HG03521 (cell line): ENCODE data around the gene MUC2.

ENCODE experiments used
- ATAC-seq: cut with Tn5 transposase; IDR thresholded peaks from one replicate; pipeline ENCODE4 v1.9.1; 2021; ENCODE audit warnings: mild to moderate bottlenecking, moderate library complexity; ENCODE audit not compliant: unreplicated experiment

The MUC2 gene

DNA sequence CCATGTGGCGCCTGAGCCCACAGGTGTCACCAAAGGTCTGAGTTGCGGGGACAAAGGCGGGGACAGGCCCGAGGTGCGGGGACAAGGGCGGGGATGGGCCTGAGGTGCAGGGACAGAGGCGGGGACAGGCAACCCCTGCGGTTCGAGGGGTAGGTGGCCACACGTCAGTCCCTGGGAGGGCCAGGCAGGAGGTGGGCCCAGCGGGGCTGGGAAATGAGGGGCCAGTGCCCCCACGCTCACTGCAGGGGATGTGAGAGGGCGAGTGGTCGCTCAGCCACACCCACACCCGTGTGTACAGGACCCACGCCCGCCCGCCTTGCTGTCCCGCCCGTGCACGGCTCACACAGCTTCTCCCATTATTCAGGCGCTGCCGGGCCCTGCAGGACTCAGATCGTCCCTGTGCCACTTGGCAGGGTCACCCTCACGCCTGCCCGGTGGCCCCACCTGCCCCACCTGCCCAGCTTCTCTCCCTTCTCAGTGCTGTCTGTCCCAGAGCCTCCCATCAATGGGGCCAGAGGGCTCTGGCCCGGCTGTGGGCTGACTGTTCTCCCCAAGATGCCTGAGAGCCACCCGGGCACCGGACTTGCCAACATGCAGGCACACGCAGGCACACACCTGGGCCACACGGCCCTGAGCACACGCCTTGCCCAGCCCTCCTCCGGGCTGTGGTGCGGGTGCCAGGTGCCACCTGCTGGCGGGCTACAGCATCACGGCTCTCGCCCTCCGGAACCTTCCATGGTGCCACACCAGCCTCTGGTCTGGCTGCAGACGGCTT, 23.9 kb upstream of the MUC2 start:
- ATAC-seq = no peak

DNA sequence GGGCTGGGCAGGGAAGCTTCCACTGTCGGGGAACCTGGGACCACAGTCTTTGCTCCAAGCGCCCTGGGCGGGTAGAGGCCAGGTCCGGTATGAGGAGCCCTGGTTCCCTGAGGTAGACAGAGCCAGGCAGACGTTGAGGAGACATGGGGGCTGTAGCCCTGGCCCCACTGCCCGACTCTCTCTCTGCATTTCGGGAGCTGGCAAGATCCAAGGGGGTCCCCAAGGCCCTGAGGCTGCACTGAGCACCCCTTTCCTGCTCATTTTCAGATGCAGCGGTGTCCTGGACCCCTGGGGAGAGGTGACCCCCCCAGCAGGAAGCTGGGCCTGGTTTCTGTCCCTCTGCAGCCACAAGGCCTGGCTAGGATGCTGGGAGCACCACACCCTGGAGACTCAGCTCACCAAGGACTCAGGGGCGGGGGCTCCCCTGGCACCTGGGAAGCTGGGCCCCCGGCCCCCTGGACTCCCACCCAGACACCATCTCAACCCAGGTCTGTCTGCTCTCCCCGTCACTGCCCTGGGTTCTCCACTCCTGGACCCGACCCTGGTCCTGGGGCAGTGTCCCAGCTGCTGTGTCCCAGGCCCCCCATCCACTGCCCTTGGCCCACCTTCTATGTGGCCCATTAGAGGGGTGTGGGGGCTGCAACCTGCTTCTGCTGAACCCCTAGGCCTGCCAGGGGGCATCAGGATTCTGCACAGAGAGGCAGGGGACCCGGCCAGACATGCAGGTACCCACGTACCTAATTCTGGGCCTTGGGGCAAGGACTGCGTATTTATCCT, 23.1 kb upstream of the MUC2 start:
- no peak for ATAC-seq

DNA sequence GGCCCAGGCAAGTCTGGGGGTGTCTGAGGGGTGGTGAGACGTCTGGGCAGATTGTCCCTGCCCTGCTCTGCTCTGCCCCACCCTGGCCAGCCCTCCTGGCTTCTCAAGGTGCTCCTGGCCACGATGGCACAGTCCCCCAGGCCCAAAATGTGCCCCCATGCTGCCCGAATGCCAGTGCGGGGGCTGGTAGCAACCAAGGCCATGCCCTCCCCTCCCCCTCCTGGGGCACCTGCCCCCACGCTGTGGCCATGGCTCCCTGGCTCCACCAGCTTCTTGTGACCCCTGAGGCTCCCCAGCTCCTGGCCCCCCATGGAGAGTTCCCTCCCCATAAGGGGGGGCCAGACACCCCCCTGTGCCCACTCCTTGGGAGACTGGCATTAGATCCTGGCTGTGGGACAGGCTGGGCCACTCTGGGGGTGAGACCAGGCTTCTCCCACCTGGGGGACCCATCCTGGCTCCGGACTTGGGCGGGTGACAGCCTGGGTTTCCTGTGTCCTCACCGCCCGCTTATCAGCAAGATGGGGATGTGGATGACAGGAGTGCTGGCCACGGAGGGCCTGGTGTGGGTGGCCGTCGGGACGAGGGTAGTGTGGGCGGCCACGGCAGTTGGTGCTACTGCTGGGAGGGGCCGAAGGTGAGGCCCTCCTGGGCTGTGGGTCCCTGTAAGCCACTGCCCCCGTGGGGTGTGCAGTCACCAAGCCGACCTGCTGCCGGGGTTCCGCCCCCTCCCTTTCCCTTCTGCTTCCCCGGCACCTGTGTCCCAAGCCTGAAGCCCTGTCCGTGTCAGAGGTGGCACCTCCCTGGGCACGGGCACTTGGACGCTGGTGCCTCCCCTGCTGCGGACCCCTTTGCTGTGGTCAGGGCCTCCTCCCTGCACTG, 22.3 kb upstream of the MUC2 start:
- ATAC-seq = no peak

DNA sequence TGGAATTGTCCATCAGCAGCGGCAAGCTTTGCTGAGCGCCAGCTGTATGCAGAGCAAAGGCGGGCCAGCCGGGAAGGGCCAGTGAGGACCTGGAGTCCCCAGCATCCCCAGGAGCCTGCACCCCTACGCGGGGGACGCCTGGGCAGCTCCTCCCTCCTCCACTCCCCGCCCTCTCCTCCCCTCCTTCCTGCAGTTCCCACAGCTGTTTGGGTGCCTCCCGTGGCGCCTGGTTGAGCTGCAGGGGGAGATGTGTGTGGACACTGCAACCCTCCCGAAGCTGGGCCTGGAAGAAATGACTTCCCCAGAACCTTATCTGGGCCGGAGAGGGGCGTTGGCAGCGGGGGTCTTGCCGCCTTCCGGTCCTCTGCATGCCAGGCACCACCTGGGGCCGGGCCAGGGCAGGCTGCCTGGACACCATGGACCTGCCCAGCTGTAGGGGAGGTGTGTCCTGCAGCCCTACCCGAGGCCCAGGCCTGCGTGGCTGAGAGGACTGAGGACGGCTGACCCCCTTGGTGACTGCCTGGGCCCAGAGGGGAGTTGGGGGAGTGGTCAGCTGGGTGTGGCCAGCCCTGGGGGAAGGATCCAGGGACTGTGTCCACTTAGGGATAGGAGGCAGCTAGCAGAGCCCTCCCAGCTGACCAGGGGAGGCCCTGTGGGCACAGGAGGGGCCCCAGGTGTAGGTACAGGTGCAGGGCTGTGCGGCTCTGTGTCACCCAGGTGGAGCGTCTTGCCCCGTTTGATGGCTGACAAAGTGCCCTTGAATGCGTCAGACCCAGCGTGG, 21.4 kb upstream of the MUC2 start:
- ATAC-seq = no peak

DNA sequence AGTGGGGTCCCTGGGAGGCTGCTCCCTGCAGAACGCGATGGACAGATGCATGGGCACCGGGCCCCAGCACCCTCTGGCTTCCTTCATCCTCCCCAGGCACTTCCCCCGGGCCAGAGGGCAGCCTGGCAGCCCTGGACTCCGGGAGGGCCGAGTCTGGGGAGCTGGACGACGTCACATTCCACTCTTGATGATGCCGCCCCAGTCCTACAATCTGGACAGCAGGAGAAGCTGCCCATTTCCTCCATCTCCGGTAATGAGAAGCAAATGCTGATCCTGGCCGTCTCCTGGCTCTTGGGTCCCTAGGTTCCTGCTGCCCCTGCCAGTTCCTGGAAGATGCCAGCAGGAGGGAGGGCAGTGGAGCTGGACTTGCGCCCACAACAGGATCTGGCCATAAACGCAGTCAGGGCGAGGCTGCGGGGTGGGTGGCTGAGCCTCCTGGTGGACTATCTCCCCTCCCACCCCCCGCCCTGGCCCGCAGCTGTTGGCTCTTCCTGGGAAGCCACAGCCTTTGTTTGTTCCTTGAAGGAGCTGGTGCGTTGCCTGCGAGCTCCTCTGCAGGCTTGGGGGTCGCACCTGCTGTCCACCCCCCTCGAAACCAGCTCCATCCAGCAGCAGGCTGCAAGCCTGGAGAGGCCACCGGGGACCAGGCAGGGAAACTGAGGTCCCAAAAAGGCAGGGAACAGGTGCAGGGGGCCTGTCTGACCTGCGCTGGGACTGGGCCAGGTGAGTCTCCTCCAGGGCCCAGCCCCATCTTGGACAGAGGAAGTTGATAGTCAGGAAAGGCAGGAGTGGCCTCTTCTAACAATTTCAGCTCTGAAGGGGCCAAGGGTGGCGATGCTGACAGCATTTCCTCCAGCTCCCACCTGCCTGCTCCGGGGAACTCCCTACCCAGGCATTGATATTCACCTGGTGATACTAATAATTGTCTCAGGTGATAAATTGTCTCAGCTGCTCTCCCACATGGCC, 20.2 kb upstream of the MUC2 start:
- no peak for ATAC-seq

DNA sequence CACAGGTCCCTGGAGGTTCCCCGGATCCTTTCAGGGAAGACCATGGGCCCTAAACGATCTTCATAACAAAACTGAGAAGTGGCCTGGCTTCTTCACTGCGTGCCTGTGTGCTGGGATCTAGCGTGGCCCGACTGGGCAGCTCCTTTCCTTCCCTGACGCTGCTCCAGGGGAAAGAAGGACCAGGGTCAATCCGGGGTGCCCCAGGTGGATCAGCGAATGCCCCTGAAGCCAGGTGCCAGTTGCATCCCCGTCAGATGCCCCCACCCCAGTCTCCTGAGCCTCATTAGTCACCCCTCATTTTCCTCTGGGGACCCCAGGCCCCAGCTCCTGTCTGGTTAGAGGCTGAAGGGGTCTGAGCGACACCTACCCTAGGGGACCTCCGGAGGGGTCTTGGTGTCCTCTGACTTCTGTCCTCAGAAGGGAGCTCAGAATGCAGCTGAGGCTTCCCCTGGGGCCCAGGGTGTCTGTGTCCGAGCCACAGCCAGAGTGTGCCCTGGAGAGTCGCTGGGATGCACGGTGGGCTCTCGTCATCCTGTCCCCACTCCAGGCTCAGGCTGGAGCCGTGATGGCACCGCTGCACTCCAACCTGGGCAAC, 19.5 kb upstream of the MUC2 start:
- ATAC-seq = no peak

DNA sequence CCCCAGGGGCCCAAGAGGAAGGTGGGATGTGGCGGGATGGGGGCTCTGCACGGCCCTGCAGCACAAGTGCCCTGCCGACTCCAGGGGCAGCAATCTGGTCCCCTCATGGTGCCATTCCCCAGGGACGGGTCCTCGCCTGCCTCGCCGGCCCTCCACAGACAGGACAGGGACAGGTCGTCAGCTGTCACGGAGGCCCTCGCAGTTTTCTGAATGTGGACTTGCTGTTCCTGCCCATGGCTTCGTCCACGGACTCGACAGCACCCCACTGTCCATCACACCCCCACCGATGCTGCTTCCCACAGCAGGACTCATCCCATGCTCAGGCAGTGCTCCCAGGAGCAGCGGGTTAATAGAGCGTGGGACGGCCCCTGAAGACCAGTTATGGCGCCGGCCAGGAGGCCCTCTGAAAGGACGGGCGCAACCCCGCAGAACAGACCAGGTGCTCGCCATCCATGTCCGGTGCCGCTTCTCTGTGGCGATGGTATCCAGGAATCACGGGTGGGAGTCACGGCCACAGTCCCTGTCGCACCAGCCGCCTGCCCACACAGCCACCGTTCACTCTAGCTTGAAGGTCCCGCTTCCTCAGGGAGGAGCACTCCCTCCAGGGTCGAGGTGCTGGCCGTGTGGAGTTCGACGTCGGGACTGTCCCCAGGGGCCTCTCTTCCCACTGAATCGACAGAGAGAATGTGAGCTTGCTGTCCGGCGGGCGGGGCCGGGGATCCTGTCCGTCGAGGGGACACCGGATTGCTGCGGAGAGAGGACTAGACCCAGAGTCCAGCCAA, 18.5 kb upstream of the MUC2 start:
- no peak for ATAC-seq

DNA sequence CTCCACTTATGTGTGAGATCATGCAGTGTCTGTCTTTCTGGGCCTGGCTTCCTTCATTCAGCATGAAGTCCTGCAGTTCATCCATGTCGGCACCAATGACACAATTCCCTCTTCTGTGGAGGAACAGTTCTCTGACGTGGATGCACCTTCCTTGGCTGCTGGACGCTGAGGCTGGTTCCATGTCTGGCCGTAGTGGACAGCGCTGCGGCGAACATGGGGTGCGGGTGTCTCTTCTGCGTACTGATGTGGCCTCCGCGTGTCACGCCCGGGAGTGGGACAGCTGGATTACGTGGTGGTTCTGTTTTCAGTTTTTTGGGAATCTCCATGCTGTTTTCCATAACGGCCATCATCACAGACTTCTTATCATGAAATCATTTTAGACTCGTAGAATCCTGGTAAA, 16.9 kb upstream of the MUC2 start:
- no peak for ATAC-seq

DNA sequence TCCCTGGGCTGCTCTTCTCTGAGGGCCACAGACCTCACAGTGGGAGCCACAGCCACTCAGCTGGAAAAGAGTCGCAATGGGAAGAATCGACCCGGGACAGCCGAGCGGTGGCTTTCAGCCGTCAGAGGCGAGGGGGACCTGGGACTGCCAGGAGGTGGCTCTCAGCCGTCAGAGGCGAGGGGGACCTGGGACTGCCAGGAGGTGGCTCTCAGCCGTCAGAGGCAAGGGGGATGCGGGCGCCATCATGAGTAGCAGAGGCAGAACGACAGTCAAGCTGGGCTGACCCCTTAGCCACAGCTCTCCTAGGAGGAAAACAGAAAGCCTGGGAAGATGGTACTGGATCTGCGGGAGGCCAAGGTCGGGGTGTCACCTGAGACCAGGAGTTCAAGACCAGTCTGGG, 14.9 kb upstream of the MUC2 start:
- no peak for ATAC-seq

DNA sequence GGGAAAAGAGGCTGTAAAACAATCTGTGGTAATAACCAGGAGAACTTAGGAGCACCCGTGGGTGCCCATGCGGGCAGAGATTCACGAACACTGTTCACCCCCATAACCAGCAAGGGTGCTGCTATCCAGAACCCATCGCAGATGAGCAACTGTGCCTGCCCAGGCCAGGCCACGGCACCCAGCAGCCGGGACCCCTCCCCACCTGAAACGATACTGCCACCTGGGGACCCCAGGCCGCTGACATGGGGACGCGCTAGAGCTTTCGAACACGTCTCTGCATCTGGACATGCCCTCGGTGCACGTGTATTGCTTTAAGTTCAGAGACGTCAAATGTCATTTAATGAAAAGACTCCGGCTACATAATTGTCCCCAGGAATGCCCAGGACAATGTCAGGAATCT, 14.3 kb upstream of the MUC2 start:
- ATAC-seq = no peak

DNA sequence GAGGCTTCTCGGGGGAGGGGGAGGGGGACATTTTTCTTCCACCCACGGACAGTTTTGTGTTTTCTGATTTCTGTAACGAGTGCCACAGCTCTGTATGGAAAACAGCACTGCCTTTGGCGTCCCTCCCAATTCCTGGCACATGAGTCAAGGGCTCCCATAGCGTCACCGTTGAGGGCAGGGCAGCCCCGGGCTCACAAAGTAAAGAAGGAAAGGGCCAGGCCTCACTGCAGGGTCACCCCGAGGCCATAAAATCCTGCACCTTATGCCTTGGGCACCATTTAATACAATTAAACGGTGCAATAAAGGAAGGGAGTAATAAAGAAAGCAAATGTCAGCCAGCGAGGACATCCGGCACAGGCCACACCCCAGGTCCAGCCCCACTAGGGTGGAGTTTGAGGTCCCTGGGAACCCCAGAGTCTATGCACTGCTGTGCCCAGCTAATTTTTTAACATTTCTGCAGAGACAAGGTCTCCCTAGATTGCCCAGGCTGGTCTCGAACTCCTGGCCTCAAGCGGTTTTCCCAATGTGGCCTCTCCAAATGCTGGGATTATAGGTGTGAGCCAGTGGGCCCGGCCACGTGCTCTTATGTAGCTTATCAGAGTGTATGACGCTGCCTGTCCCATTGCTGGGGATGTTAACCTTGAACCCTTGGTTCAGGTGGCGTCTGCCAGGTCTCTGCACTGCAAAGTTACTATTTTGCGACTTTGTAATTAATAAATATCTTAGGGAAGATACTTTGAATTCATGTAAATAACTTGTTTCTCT, 13.6 kb upstream of the MUC2 start:
- ATAC-seq = no peak

DNA sequence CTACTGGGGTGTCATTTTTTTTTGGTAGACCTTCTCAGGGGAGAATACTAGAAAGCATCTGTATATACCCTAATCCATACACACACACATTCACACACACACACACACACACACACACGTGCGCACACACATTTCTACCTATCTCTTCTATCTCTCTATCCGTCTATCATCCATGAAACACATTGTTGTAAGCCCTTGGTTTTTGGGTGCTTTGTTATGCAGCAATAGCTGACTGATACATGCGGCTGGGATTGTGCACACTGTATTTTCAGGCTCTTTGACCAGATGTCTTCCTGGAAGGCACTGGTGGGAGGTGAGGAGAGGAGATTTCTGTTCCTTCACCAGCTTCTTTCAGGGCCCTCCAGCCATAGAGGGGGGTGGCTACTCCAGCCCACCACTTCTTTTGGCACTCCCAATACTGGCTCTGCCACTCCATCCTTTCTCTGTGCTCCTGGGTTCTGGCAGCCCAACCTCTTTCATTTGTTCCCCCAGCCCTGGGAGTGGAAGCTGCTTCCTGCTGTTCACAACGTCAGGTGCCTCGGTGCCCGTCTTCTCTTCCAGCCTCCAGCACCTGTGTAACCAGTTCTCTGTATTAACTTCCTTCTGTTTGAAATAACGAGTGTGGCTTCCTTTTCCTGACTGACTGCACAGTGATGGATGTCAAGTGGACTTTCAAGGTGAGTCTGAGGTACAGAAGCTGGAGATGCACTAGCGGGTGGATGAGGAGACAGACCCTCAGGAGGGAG, 12.4 kb upstream of the MUC2 start:
- ATAC-seq = no peak

DNA sequence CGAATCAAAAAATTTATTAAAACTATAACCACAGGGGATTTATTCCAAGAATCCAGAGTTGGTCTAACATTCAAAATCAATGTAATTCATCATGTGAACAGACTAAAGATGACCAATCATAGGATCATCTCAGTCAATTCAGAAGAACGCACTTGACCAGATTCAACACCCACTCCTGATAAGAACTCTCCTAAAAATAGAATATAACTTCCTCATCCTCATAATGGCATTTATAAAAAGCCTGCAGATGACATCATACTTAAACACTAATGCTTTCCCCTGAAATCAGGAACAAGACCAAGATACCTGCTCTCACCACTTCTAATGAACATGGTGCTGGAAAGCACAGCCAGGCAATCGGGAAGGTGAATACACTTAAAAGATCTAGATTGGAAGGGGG, 10.5 kb upstream of the MUC2 start:
- no peak for ATAC-seq

DNA sequence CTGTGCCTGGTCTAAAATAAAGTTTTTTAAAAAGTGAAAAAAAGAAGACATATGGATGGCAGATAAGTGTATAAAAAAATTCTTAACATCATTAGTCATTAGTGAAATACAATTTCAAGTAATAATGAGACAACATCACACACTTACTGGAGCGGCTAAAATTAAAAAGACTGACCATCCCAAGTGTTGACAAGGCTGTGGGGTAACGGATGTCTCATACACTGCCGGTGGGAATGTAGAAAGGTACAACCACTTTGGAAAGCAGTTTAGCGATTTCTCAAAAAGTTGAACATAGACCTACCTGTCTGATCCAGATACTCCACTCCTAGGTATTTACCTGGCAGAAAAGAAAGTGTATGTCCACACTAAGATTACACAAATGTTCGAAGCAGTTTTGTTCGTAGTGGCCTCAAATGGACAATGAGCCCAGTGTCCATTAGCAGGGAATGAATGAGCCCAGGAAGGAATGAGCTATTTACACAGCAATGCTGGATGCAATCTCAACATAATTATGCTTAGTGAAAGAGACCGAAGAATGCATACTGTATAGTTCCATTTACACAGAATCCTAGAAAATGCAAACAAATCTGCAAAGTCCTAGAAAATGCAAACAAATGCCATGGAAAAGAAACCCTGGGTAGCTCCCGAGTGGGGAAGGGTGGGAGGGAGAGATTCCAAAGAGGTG, 6.7 kb upstream of the MUC2 start:
- no peak for ATAC-seq

DNA sequence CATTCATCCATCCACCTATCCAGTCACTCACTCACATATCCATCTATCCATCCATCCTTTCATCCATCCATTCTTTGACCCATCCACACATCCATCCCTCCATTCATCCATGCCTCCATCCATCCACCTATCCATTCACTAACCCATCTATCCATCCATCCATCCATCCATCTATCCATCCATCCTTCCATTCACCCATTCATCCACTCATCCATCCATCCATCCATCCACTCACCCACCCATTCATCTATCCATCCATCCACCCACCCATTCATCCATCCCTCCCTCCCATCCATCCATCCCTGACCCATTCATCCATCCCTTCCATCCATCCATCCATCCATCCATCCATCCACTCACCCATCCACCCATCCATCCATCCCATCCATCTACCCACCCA, 4.9 kb upstream of the MUC2 start:
- ATAC-seq = no peak
